Right lobe of liver (tissue), 6 donors: ENCODE data around the gene EOLA2. TPM values are rescaled to one million over a fixed set of nuclear protein-coding genes. Genes with fewer than 3 reads are reported as not detected.
"Not testable (repeated sequence)": the region's sequence is repeated elsewhere in the genome, so short reads cannot be mapped to it uniquely, and the experiment has no call there.

ENCODE experiments used
- ATAC-seq, 4 donors: fragments of 200-7000 bp; cut with Tn5 transposase; one replicate each; pipeline ENCODE4 v1.9.1; 2020; ENCODE audit warnings: mild to moderate bottlenecking in 4 of 4, moderate library complexity in 4 of 4
- DNase-seq, 3 donors: peaks; one replicate each; pipeline ENCODE4 v3.0.0-alpha.2; 2020
- H3K27ac ChIP-seq, 3 donors: fragments of 200-600 bp; one replicate each; pipeline ENCODE4 v1.8.0; 2022
- H3K27me3 ChIP-seq, 2 donors: fragments of 200-600 bp; one replicate each; pipeline ENCODE4 v1.8.0; 2022
- H3K36me3 ChIP-seq, 4 donors: fragments of 200-600 bp; sonication (generic) in 1 of 4; one replicate each; pipeline versions ENCODE4 v1.5.1 to v1.8.0; 2017 to 2022; ENCODE audit warnings: control low read depth in 1 of 4
- H3K4me1 ChIP-seq, 4 donors: fragments of 200-600 bp; sonication (generic) in 1 of 4; one replicate each; pipeline versions ENCODE4 v1.5.1 to v1.8.0; 2017 to 2022; ENCODE audit warnings: control low read depth in 1 of 4
- H3K4me3 ChIP-seq, 3 donors: fragments of 200-600 bp; one replicate each; pipeline ENCODE4 v1.8.0; 2022
- H3K9me3 ChIP-seq, 4 donors: fragments of 200-600 bp; sonication (generic) in 1 of 4; one replicate each; pipeline versions ENCODE4 v1.5.1 to v1.8.0; 2017 to 2022; ENCODE audit warnings: control low read depth in 1 of 4
- CTCF ChIP-seq, 4 donors: fragments of 200-600 bp in 3 of 4; fragments of 450-650 bp in 1 of 4; IDR thresholded peaks; one replicate each; pipeline versions ENCODE4 v1.5.1 to v1.8.0; 2016 to 2022; ENCODE audit warnings: antibody characterized with exemption in 4 of 4, mild to moderate bottlenecking in 2 of 4
- POLR2A ChIP-seq: fragments of 450-650 bp; IDR thresholded peaks from one replicate; pipeline ENCODE4 v1.6.1; 2017; ENCODE audit warnings: antibody characterized with exemption, mild to moderate bottlenecking
- WGBS: methylation state at CpG from one replicate; pipeline ENCODE4 v1.1.6; 2018; ENCODE audit warnings: low coverage, low lambda C conversion rate; ENCODE audit not compliant: insufficient coverage; ENCODE audit errors: missing lambda C conversion rate; 5-methylcytosine and 5-hydroxymethylcytosine counted together
- intact Hi-C, 2 donors: fragments of 100-400 bp; cut with DNase I; formaldehyde crosslinking; loops; one replicate each; pipeline versions ENCODE4 v1.11.2 to v1.14.1; 2022
- total RNA-seq, 6 experiments: library from RNA; depleted of rRNA in 2 of 6; stranded (reverse); fragments of >200 nt in 2 of 6; fragmentation: NEBNext Ultra II Directional in 3 of 6; extraction: Animal tissue kit (Norgen Biotek cat#: 25700) in 3 of 6; gene quantifications; one replicate each; pipeline versions ENCODE4 v1.1.0 to v1.2.4, GENCODE V29; 2016 to 2023
- donor health status: DM: no; HTN: yes; CAD: no.
- donor health status: DM: no; HTN: no; CAD: no.
- donor health status: DM: no; HTN: no; CAD: no.
- donor health status: DM: no; HTN: yes; CAD: no.
- donor health status: DM: no; HTN: yes; CAD: no.

EOLA2 gene
- total RNA-seq, 6 experiments from 2014 or later = 13.8 to 26.9 (median 16.7) TPM

- DNase-seq (no peak), ATAC-seq (no peak)
- no peaks in the 10 kb centered on the region for H3K27me3 ChIP-seq
- H3K27ac ChIP-seq = no peak overlapping the region
- no peaks in the 10 kb centered on the region for H3K36me3 ChIP-seq
- 80% methylated on average over 3 of the region's 3 CpGs for WGBS
- no peak overlapping the region for H3K4me3 ChIP-seq
- H3K9me3 ChIP-seq = no peaks in the 10 kb centered on the region
- intact Hi-C loops = no loop called here
- TF ChIP-seq POLR2A (no peak), CTCF (IDR thresholded peaks at IDR 0.05) (no peak)
- no peaks in the 10 kb centered on the region for H3K4me1 ChIP-seq
Observed at GRCh38 chrX:149908308-149908707, 30.0 kb downstream of the EOLA2 start.

- 17% methylated on average over 6 of the region's 6 CpGs for WGBS
- intact Hi-C loops = no loop called here
- peak overlapping the region in 2 of 3 donors; percentile 12 to 34 for H3K4me3 ChIP-seq
Observed at GRCh38 chrX:149903889-149904748, 34.2 kb downstream of the EOLA2 start.

GRCh38 chrX:149898554-149898953 is 39.7 kb downstream of the EOLA2 start:
- no peaks in the 10 kb centered on the region for H3K36me3 ChIP-seq

More at GRCh38 chrX:149903889-149904748, 34.2 kb downstream of the EOLA2 start:
- peak; percentile 74 to 80 (median 78) for ATAC-seq
- no peak for DNase-seq
- H3K36me3 ChIP-seq = no peaks in the 10 kb centered on the region
- H3K27ac ChIP-seq = no peak overlapping the region
- no peaks in the 10 kb centered on the region for H3K27me3 ChIP-seq
- no peaks in the 10 kb centered on the region for H3K9me3 ChIP-seq
- TF ChIP-seq CTCF (IDR thresholded peaks at IDR 0.05) (peak in 2 of 4 donors; percentile 30 to 33), POLR2A (no peak)
- H3K4me1 ChIP-seq = no peaks in the 10 kb centered on the region

GRCh38 chrX:149890828-149891227 is 47.5 kb downstream of the EOLA2 start:
- ATAC-seq, DNase-seq, H3K4me1 ChIP-seq, H3K9me3 ChIP-seq, H3K4me3 ChIP-seq, intact Hi-C loops, H3K27me3 ChIP-seq, H3K27ac ChIP-seq, H3K36me3 ChIP-seq: not testable (repeated sequence)
- WGBS = 87% methylated on average over 2 of the region's 2 CpGs

More at GRCh38 chrX:149898554-149898953, 39.7 kb downstream of the EOLA2 start:
- Histone ChIP-seq H3K4me3 (no peak overlapping the region), H3K4me1 (no peaks in the 10 kb centered on the region), H3K9me3 (no peaks in the 10 kb centered on the region), H3K27me3 (no peaks in the 10 kb centered on the region), H3K27ac (no peak overlapping the region)
- DNase-seq (no peak), ATAC-seq (no peak)
- intact Hi-C loops = no loop called here
- TF ChIP-seq POLR2A (no peak), CTCF (IDR thresholded peaks at IDR 0.05) (no peak)
- WGBS = 40% methylated on average over 1 of the region's 1 CpG

Other genes starting within 250 kb of the EOLA2 start
- gene MAGEA11, start 226.4 kb downstream of the EOLA2 start, total RNA-seq = not detected
- gene HSFX1, start 164.4 kb downstream of the EOLA2 start, total RNA-seq = 1 to 10 TPM in 1 of 6 experiments, under 1 TPM in 4, not detected in 1; 0.25 to 1.1 (median 0.70) TPM
- gene MAGEA9, start 156.6 kb downstream of the EOLA2 start, total RNA-seq = not detected
- gene MAGEA8, start 57.3 kb downstream of the EOLA2 start, total RNA-seq = not detected
- not detected for gene HSFX4, start 8.9 kb downstream of the EOLA2 start, total RNA-seq